A549 (cell line): Measurements from ENCODE around the gene CFAP46. TPM values are rescaled to one million over a fixed set of nuclear protein-coding genes. Genes with fewer than 3 reads are reported as not detected.

Experiments used
- ATAC-seq, 2 experiments: fragments of 200-7000 bp in 1 of 2; fragments of >200 bp in 1 of 2; cut with Nextera tagmentation in 1 of 2; cut with Tn5 transposase in 1 of 2; 3 replicates each; pipeline versions ENCODE4 v1.8.0 to v1.9.1; 2018 to 2020; ENCODE audit warnings: mild to moderate bottlenecking in 1 of 2, moderate library complexity in 1 of 2
- CTCF ChIA-PET: fragments of 300-600 bp; sonication (Branson Sonifier 250); formaldehyde crosslinking; extraction: SDS; loops from one replicate; lab custom pipeline; 2021; ENCODE audit warnings: antibody characterized with exemption, inconsistent platforms; lab: Yijun Ruan, JAX
- POLR2A ChIA-PET: fragments of 350-600 bp; formaldehyde crosslinking; extraction: SDS; loops from one replicate; lab custom pipeline; 2021; ENCODE audit warnings: antibody characterized with exemption, inconsistent platforms; lab: Yijun Ruan, JAX
- DNase-seq, 2 experiments: peaks; one replicate each; pipeline versions ENCODE4 v3.0.0 to v3.0.0-alpha.2; 2011 to 2016; ENCODE audit warnings: low read depth in 1 of 2, low spot score in 1 of 2
- FAIRE-seq: peaks from 2 replicates; lab custom pipeline; 2011; peaks lifted over from hg19 to GRCh38; lab: Jason Lieb, UNC
- H3K27ac ChIP-seq, 2 experiments: fragments of >200 bp; sonication (Bioruptor Twin); formaldehyde crosslinking; 3 replicates each; pipeline ENCODE4 v1.5.1; 2016 to 2017
- H3K4me1 ChIP-seq: fragments of >200 bp; sonication (Bioruptor Twin); formaldehyde crosslinking; 3 replicates; pipeline ENCODE4 v1.6.1; 2016
- H3K4me2 ChIP-seq: fragments of >200 bp; sonication (Bioruptor Twin); formaldehyde crosslinking; 3 replicates; pipeline ENCODE4 v1.6.1; 2016
- H3K4me3 ChIP-seq: fragments of >200 bp; sonication (Bioruptor Twin); formaldehyde crosslinking; 3 replicates; pipeline ENCODE4 v1.5.1; 2016
- H3K9me3 ChIP-seq: fragments of >200 bp; sonication (Bioruptor Twin); formaldehyde crosslinking; 3 replicates; pipeline ENCODE4 v1.6.1; 2016
- BCL3 ChIP-seq: fragments of >200 bp; sonication (Bioruptor Twin); formaldehyde crosslinking; IDR thresholded peaks from 3 replicates; pipeline ENCODE4 v1.6.1; 2016
- BHLHE40 ChIP-seq: IDR thresholded peaks from 2 replicates; pipeline ENCODE4 v1.6.1; 2012; ENCODE audit warnings: low read depth, low read length, inconsistent platforms
- CHD2 ChIP-seq: fragments of 150-350 bp; IDR thresholded peaks from 2 replicates; pipeline ENCODE4 v1.6.1; 2014; ENCODE audit warnings: low read length; ENCODE audit not compliant: partially characterized antibody
- EP300 ChIP-seq, 2 experiments: fragments of >200 bp; sonication (Bioruptor Twin); formaldehyde crosslinking; IDR thresholded peaks; 2 replicates in 1 of 2; 3 replicates in 1 of 2; pipeline ENCODE4 v1.6.1; 2016 to 2017
- GATA3 ChIP-seq: IDR thresholded peaks from 2 replicates; pipeline ENCODE4 v1.6.1; 2012; ENCODE audit warnings: borderline replicate concordance
- HEYL ChIP-seq: fragments of 250-450 bp; sonication (Bioruptor Pico); IDR thresholded peaks from 2 replicates; pipeline ENCODE4 v1.8.0; 2021; ENCODE audit warnings: mild to moderate bottlenecking, moderate library complexity
- JUN ChIP-seq, 2 experiments: fragments of >200 bp; sonication (Bioruptor Twin); formaldehyde crosslinking; IDR thresholded peaks; 2 replicates in 1 of 2; 3 replicates in 1 of 2; pipeline ENCODE4 v1.6.1; 2016 to 2017
- JUNB ChIP-seq: fragments of >200 bp; sonication (Bioruptor Twin); formaldehyde crosslinking; IDR thresholded peaks from 2 replicates; pipeline ENCODE4 v1.6.1; 2016
- KDM1A ChIP-seq: fragments of 200-600 bp; sonication (generic); IDR thresholded peaks from 2 replicates; pipeline ENCODE4 v1.6.1; 2016; ENCODE audit warnings: low read depth, mild to moderate bottlenecking
- KDM5A ChIP-seq: fragments of 200-600 bp; sonication (generic); IDR thresholded peaks from 2 replicates; pipeline ENCODE4 v1.6.1; 2016; ENCODE audit warnings: antibody characterized with exemption, mild to moderate bottlenecking
- MAX ChIP-seq: IDR thresholded peaks from 2 replicates; pipeline ENCODE4 v1.6.1; 2012
- NPAS2 ChIP-seq: fragments of 250-450 bp; sonication (Bioruptor Pico); IDR thresholded peaks from 2 replicates; pipeline ENCODE4 v1.8.0; 2022; ENCODE audit warnings: mild to moderate bottlenecking, moderate library complexity, borderline replicate concordance
- POLR2A ChIP-seq: IDR thresholded peaks from 2 replicates; pipeline ENCODE4 v1.6.1; 2012; ENCODE audit warnings: mild to moderate bottlenecking, low read length
- SMC3 ChIP-seq: fragments of >200 bp; sonication (Bioruptor Twin); formaldehyde crosslinking; IDR thresholded peaks from 3 replicates; pipeline ENCODE4 v1.6.1; 2018; ENCODE audit warnings: inconsistent platforms
- ZNF302 ChIP-seq: fragments of 250-450 bp; sonication (Bioruptor Pico); IDR thresholded peaks from 2 replicates; pipeline ENCODE4 v1.9.0; 2021; ENCODE audit warnings: inconsistent platforms, mild to moderate bottlenecking, moderate library complexity
- ZSCAN20 ChIP-seq: fragments of 250-450 bp; sonication (Bioruptor Pico); IDR thresholded peaks from 2 replicates; pipeline ENCODE4 v1.8.0; 2022; ENCODE audit warnings: mild to moderate bottlenecking, moderate library complexity
- WGBS: methylation state at CpG from one replicate; pipeline ENCODE4 v1.1.6; 2017; ENCODE audit errors: missing lambda C conversion rate; 5-methylcytosine and 5-hydroxymethylcytosine counted together
- polyA plus RNA-seq, 4 experiments: library from polyadenylated mRNA; depleted of rRNA in 3 of 4; stranded (reverse); fragments of >200 nt; fragmentation: RNase III in 1 of 4; extraction: RNeasy Plus Mini Kit Qiagen cat#74134 plus additional on column Dnase treatment in 1 of 4; gene quantifications; 2 replicates in 3 of 4; 3 replicates in 1 of 4; pipeline ENCODE4 v1.2.3, GENCODE V29; 2011 to 2017
- TF ChIP-seq, protein P1 (sequence below): fragments of 200-600 bp; sonication (generic); IDR thresholded peaks from 2 replicates; pipeline ENCODE4 v1.6.1; 2016; ENCODE audit warnings: antibody characterized with exemption, mild to moderate bottlenecking, moderate library complexity
- TF ChIP-seq, protein P2 (sequence below): fragments of 250-450 bp; sonication (Bioruptor Pico); IDR thresholded peaks from 2 replicates; pipeline ENCODE4 v1.5.0; 2020; ENCODE audit warnings: low read depth, mild to moderate bottlenecking, moderate library complexity
- TF ChIP-seq, protein P3 (sequence below): fragments of >200 bp; sonication (Bioruptor Twin); formaldehyde crosslinking; IDR thresholded peaks from 3 replicates; pipeline ENCODE4 v1.5.1; 2016

The CFAP46 gene
- polyA plus RNA-seq, 2 of the 4 experiments (the other 2 are of a cell fraction), result 0.88 to 1.8 TPM

GRCh38 chr10:132944510-132944909 lies 2.1 kb upstream of the CFAP46 start:
- no peaks in the 10 kb centered on the region for H3K9me3 ChIP-seq

GRCh38 chr10:132943791-132944404 lies 1.5 kb upstream of the CFAP46 start:
- ATAC-seq, result no peak
- FAIRE-seq, result no peak
- no peak for DNase-seq
- Histone ChIP-seq H3K4me1 (no peaks in the 10 kb centered on the region), H3K9me3 (no peaks in the 10 kb centered on the region), H3K27ac (no peak overlapping the region), H3K4me3 (no peak overlapping the region), H3K4me2 (no peak overlapping the region)
- whole genome bisulfite sequencing, result 65% methylated on average over 12 of the region's 12 CpGs
- ChIA-PET CTCF (interaction anchor here (3.4 kb wide), 1 partner anchor 181 kb away, joined by 28 read pairs; no protein-coding TSS in a partner anchor), POLR2A (no interaction called here)
- TF ChIP-seq HEYL (CRISPR knock-in tag), result no peak
- TF ChIP-seq BCL3, result no peak
- TF ChIP-seq EP300 (IDR thresholded peaks at IDR 0.05), result no peak
- no peak for TF ChIP-seq ZSCAN20 (CRISPR knock-in tag)
- TF ChIP-seq JUNB, result no peak
- TF ChIP-seq POLR2A, result no peak
- TF ChIP-seq KDM5A, result no peak
- TF ChIP-seq MAX, result no peak
- no peak for TF ChIP-seq ZNF302
- TF ChIP-seq, protein P1, sequence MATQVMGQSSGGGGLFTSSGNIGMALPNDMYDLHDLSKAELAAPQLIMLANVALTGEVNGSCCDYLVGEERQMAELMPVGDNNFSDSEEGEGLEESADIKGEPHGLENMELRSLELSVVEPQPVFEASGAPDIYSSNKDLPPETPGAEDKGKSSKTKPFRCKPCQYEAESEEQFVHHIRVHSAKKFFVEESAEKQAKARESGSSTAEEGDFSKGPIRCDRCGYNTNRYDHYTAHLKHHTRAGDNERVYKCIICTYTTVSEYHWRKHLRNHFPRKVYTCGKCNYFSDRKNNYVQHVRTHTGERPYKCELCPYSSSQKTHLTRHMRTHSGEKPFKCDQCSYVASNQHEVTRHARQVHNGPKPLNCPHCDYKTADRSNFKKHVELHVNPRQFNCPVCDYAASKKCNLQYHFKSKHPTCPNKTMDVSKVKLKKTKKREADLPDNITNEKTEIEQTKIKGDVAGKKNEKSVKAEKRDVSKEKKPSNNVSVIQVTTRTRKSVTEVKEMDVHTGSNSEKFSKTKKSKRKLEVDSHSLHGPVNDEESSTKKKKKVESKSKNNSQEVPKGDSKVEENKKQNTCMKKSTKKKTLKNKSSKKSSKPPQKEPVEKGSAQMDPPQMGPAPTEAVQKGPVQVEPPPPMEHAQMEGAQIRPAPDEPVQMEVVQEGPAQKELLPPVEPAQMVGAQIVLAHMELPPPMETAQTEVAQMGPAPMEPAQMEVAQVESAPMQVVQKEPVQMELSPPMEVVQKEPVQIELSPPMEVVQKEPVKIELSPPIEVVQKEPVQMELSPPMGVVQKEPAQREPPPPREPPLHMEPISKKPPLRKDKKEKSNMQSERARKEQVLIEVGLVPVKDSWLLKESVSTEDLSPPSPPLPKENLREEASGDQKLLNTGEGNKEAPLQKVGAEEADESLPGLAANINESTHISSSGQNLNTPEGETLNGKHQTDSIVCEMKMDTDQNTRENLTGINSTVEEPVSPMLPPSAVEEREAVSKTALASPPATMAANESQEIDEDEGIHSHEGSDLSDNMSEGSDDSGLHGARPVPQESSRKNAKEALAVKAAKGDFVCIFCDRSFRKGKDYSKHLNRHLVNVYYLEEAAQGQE, result no peak
- no peak for TF ChIP-seq SMC3
- no peak for TF ChIP-seq GATA3
- no peak for TF ChIP-seq CHD2
- TF ChIP-seq BHLHE40, result no peak
- TF ChIP-seq, protein P2, sequence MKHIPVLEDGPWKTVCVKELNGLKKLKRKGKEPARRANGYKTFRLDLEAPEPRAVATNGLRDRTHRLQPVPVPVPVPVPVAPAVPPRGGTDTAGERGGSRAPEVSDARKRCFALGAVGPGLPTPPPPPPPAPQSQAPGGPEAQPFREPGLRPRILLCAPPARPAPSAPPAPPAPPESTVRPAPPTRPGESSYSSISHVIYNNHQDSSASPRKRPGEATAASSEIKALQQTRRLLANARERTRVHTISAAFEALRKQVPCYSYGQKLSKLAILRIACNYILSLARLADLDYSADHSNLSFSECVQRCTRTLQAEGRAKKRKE, result no peak
- no peak for TF ChIP-seq KDM1A
- TF ChIP-seq, protein P3, sequence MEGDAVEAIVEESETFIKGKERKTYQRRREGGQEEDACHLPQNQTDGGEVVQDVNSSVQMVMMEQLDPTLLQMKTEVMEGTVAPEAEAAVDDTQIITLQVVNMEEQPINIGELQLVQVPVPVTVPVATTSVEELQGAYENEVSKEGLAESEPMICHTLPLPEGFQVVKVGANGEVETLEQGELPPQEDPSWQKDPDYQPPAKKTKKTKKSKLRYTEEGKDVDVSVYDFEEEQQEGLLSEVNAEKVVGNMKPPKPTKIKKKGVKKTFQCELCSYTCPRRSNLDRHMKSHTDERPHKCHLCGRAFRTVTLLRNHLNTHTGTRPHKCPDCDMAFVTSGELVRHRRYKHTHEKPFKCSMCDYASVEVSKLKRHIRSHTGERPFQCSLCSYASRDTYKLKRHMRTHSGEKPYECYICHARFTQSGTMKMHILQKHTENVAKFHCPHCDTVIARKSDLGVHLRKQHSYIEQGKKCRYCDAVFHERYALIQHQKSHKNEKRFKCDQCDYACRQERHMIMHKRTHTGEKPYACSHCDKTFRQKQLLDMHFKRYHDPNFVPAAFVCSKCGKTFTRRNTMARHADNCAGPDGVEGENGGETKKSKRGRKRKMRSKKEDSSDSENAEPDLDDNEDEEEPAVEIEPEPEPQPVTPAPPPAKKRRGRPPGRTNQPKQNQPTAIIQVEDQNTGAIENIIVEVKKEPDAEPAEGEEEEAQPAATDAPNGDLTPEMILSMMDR, result no peak
- TF ChIP-seq JUN (IDR thresholded peaks at IDR 0.05), result no peak
- no peak for TF ChIP-seq NPAS2

More at GRCh38 chr10:132944510-132944909, 2.1 kb upstream of the CFAP46 start:
- no peak for ATAC-seq
- ChIA-PET CTCF (no interaction called here), POLR2A (no interaction called here)
- TF ChIP-seq, protein P3, result no peak
- Histone ChIP-seq H3K4me1 (no peaks in the 10 kb centered on the region), H3K4me2 (no peak overlapping the region), H3K27ac (no peak overlapping the region), H3K4me3 (no peak overlapping the region)
- no peak for DNase-seq
- FAIRE-seq, result no peak
- 75% methylated on average over 15 of the region's 18 CpGs for WGBS
